ENCODE results near the gene ARHGEF17. TPM values are rescaled to one million over a fixed set of nuclear protein-coding genes. Genes with fewer than 3 reads are reported as not detected.

Gene ARHGEF17
- polyA plus RNA-seq, 2 donors, result 8.2 to 11.8 TPM

GRCh38 chr11:73359930-73360742, 52.1 kb downstream of the ARHGEF17 start:
- 85% methylated on average over 19 of the region's 19 CpGs for WGBS, 2 donors
- H3K36me3 ChIP-seq (ENCODE audit: control insufficient read depth in 2 of 2, insufficient read depth in 2 of 2, low read length in 1 of 2), result peaks cover 3 to 23% of the 10 kb centered on the region in 2 donors
- H3K9me3 ChIP-seq (ENCODE audit: control insufficient read depth in 2 of 2, insufficient read depth in 1 of 2, low read depth in 1 of 2, low read length in 1 of 2), result no peaks in the 10 kb centered on the region
- peaks cover 0 to 2% of the 10 kb centered on the region in 2 donors for H3K4me1 ChIP-seq (ENCODE audit: control insufficient read depth in 2 of 2, insufficient read depth in 2 of 2, low read length in 1 of 2)
- no peak overlapping the region for H3K4me3 ChIP-seq (ENCODE audit: low read depth in 1 of 2, low read length in 2 of 2)
- peak overlapping the region; percentile 16 to 18 for H3K27ac ChIP-seq (ENCODE audit: low read depth in 2 of 2, low read length in 1 of 2)
- H3K27me3 ChIP-seq (ENCODE audit: control insufficient read depth in 1 of 2, insufficient read depth in 2 of 2, low read length in 2 of 2), result no peaks in the 10 kb centered on the region

GRCh38 chr11:73360743-73361369, 52.8 kb downstream of the ARHGEF17 start:
- no peaks in the 10 kb centered on the region for H3K9me3 ChIP-seq (ENCODE audit: control insufficient read depth in 2 of 2, insufficient read depth in 1 of 2, low read depth in 1 of 2, low read length in 1 of 2)
- H3K36me3 ChIP-seq (ENCODE audit: control insufficient read depth in 2 of 2, insufficient read depth in 2 of 2, low read length in 1 of 2), result peaks cover 3 to 30% of the 10 kb centered on the region in 2 donors
- peak overlapping the region in 1 of 2 donors; percentile 16 for H3K27ac ChIP-seq (ENCODE audit: low read depth in 2 of 2, low read length in 1 of 2)
- no peak overlapping the region for H3K4me3 ChIP-seq (ENCODE audit: low read depth in 1 of 2, low read length in 2 of 2)
- H3K27me3 ChIP-seq (ENCODE audit: control insufficient read depth in 1 of 2, insufficient read depth in 2 of 2, low read length in 2 of 2), result no peaks in the 10 kb centered on the region
- 91 to 92% methylated on average over 8 of the region's 8 CpGs for WGBS, 2 donors
- peaks cover 0 to 2% of the 10 kb centered on the region in 2 donors for H3K4me1 ChIP-seq (ENCODE audit: control insufficient read depth in 2 of 2, insufficient read depth in 2 of 2, low read length in 1 of 2)

DNA sequence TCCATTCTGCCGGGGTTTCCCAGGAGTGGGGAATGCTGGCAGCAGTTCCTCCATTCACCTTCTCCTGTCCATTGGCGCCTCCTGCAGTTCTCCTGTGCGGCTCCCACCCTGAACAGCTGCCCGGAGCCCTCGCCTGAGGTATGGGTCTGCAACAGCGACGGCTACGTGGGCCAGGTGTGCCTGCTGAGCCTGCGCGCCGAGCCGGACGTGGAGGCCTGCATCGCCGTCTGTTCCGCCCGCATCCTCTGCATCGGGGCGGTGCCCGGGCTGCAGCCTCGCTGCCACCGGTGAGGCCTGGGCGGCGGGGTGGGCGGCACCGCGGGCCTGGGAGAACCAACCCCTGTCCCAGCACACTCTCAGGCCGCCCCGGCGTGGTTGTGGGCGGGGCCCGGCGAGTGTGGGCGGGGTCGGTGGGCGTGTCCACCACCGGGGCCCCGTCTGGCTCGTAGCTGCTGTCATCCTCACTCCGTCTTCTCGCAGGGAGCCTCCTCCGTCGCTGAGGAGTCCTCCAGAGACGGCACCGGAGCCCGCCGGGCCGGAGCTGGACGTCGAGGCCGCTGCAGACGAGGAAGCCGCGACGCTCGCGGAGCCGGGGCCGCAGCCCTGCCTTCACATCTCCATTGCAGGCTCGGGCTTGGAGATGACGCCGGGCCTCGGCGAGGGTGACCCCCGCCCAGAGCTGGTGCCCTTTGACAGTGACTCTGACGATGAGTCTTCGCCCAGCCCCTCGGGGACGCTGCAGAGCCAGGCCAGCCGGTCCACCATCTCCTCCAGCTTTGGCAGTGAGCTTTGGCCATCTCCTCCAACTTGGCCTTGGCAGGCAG, 54.1 kb downstream of the ARHGEF17 start:
- Histone ChIP-seq H3K4me1 (ENCODE audit: control insufficient read depth in 2 of 2, insufficient read depth in 2 of 2, low read length in 1 of 2) (peaks cover 0 to 2% of the 10 kb centered on the region in 2 donors), H3K27me3 (ENCODE audit: control insufficient read depth in 1 of 2, insufficient read depth in 2 of 2, low read length in 2 of 2) (no peaks in the 10 kb centered on the region), H3K4me3 (ENCODE audit: low read depth in 1 of 2, low read length in 2 of 2) (no peak overlapping the region), H3K9me3 (ENCODE audit: control insufficient read depth in 2 of 2, insufficient read depth in 1 of 2, low read depth in 1 of 2, low read length in 1 of 2) (no peaks in the 10 kb centered on the region), H3K27ac (ENCODE audit: low read depth in 2 of 2, low read length in 1 of 2) (no peak overlapping the region), H3K36me3 (ENCODE audit: control insufficient read depth in 2 of 2, insufficient read depth in 2 of 2, low read length in 1 of 2) (peaks cover 3 to 31% of the 10 kb centered on the region in 2 donors)
- 78 to 82% methylated on average over 65 to 70 of the region's 70 CpGs for WGBS, 2 donors

DNA sequence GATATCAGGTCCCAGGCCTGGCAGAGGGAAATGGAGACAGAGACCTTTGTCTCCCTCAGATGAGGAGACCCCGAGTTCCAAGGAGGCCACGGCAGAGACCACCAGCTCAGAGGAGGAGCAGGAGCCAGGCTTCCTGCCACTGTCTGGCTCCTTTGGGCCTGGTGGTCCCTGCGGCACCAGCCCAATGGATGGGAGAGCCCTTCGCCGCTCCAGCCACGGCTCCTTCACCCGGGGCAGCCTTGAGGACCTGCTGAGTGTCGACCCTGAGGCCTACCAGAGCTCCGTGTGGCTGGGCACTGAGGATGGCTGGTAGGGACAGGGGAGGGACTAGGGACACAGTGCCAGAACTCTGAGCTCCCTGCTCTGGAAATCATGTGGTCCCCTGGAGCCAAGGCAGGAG, 55.1 kb downstream of the ARHGEF17 start:
- H3K36me3 ChIP-seq (ENCODE audit: control insufficient read depth in 2 of 2, insufficient read depth in 2 of 2, low read length in 1 of 2), result peaks cover 3 to 33% of the 10 kb centered on the region in 2 donors
- H3K27ac ChIP-seq (ENCODE audit: low read depth in 2 of 2, low read length in 1 of 2), result no peak overlapping the region
- no peaks in the 10 kb centered on the region for H3K27me3 ChIP-seq (ENCODE audit: control insufficient read depth in 1 of 2, insufficient read depth in 2 of 2, low read length in 2 of 2)
- no peaks in the 10 kb centered on the region for H3K9me3 ChIP-seq (ENCODE audit: control insufficient read depth in 2 of 2, insufficient read depth in 1 of 2, low read depth in 1 of 2, low read length in 1 of 2)
- H3K4me3 ChIP-seq (ENCODE audit: low read depth in 1 of 2, low read length in 2 of 2), result no peak overlapping the region
- H3K4me1 ChIP-seq (ENCODE audit: control insufficient read depth in 2 of 2, insufficient read depth in 2 of 2, low read length in 1 of 2), result peaks cover 2% of the 10 kb centered on the region in 2 donors
- WGBS, 2 donors, result 92 to 93% methylated on average over 9 of the region's 9 CpGs

GRCh38 chr11:73365352-73366264, 57.5 kb downstream of the ARHGEF17 start:
- peaks cover 3 to 28% of the 10 kb centered on the region in 2 donors for H3K36me3 ChIP-seq (ENCODE audit: control insufficient read depth in 2 of 2, insufficient read depth in 2 of 2, low read length in 1 of 2)
- no peaks in the 10 kb centered on the region for H3K27me3 ChIP-seq (ENCODE audit: control insufficient read depth in 1 of 2, insufficient read depth in 2 of 2, low read length in 2 of 2)
- no peaks in the 10 kb centered on the region for H3K9me3 ChIP-seq (ENCODE audit: control insufficient read depth in 2 of 2, insufficient read depth in 1 of 2, low read depth in 1 of 2, low read length in 1 of 2)
- 88 to 90% methylated on average over 24 of the region's 24 CpGs for WGBS, 2 donors
- peak overlapping the region in 1 of 2 donors; percentile 32 for H3K27ac ChIP-seq (ENCODE audit: low read depth in 2 of 2, low read length in 1 of 2)
- peaks cover 0 to 2% of the 10 kb centered on the region in 2 donors for H3K4me1 ChIP-seq (ENCODE audit: control insufficient read depth in 2 of 2, insufficient read depth in 2 of 2, low read length in 1 of 2)
- H3K4me3 ChIP-seq (ENCODE audit: low read depth in 1 of 2, low read length in 2 of 2), result no peak overlapping the region

- Histone ChIP-seq H3K27me3 (ENCODE audit: control insufficient read depth in 1 of 2, insufficient read depth in 2 of 2, low read length in 2 of 2) (no peaks in the 10 kb centered on the region), H3K36me3 (ENCODE audit: control insufficient read depth in 2 of 2, insufficient read depth in 2 of 2, low read length in 1 of 2) (peaks cover 3 to 28% of the 10 kb centered on the region in 2 donors), H3K27ac (ENCODE audit: low read depth in 2 of 2, low read length in 1 of 2) (no peak overlapping the region), H3K4me3 (ENCODE audit: low read depth in 1 of 2, low read length in 2 of 2) (no peak overlapping the region), H3K9me3 (ENCODE audit: control insufficient read depth in 2 of 2, insufficient read depth in 1 of 2, low read depth in 1 of 2, low read length in 1 of 2) (no peaks in the 10 kb centered on the region), H3K4me1 (ENCODE audit: control insufficient read depth in 2 of 2, insufficient read depth in 2 of 2, low read length in 1 of 2) (peaks cover 0 to 2% of the 10 kb centered on the region in 2 donors)
- WGBS, 2 donors, result 76% methylated on average over 4 of the region's 4 CpGs
Observed at GRCh38 chr11:73366265-73366610, 58.2 kb downstream of the ARHGEF17 start.

DNA sequence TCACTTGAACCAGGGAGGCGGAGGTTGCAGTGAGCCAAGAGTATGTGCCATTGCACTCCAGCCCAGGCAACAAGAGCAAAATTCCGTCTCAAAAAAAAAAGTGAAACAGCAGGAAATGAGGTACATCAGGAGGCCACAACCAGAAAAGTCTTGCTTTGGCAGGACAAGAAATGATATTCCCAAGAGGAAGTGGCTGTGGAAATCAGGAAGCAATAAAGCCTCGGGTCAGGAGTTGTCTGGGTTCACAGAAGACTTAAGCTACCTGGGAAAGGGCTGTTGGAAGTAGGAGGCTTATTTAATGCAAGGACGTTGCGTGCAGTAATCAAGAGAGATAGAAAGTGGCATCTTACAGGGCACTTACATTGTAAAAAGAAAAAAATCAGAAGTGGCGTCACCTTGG, 58.9 kb downstream of the ARHGEF17 start:
- H3K36me3 ChIP-seq (ENCODE audit: control insufficient read depth in 2 of 2, insufficient read depth in 2 of 2, low read length in 1 of 2), result peaks cover 3 to 25% of the 10 kb centered on the region in 2 donors
- H3K9me3 ChIP-seq (ENCODE audit: control insufficient read depth in 2 of 2, insufficient read depth in 1 of 2, low read depth in 1 of 2, low read length in 1 of 2), result no peaks in the 10 kb centered on the region
- no peak overlapping the region for H3K27ac ChIP-seq (ENCODE audit: low read depth in 2 of 2, low read length in 1 of 2)
- 75 to 78% methylated on average over 6 of the region's 6 CpGs for WGBS, 2 donors
- H3K27me3 ChIP-seq (ENCODE audit: control insufficient read depth in 1 of 2, insufficient read depth in 2 of 2, low read length in 2 of 2), result no peaks in the 10 kb centered on the region
- no peak overlapping the region for H3K4me3 ChIP-seq (ENCODE audit: low read depth in 1 of 2, low read length in 2 of 2)
- peaks cover 0 to 2% of the 10 kb centered on the region in 2 donors for H3K4me1 ChIP-seq (ENCODE audit: control insufficient read depth in 2 of 2, insufficient read depth in 2 of 2, low read length in 1 of 2)

- no peaks in the 10 kb centered on the region for H3K27me3 ChIP-seq (ENCODE audit: control insufficient read depth in 1 of 2, insufficient read depth in 2 of 2, low read length in 2 of 2)
- H3K27ac ChIP-seq (ENCODE audit: low read depth in 2 of 2, low read length in 1 of 2), result no peak overlapping the region
- H3K36me3 ChIP-seq (ENCODE audit: control insufficient read depth in 2 of 2, insufficient read depth in 2 of 2, low read length in 1 of 2), result peaks cover 3 to 20% of the 10 kb centered on the region in 2 donors
- no peak overlapping the region for H3K4me3 ChIP-seq (ENCODE audit: low read depth in 1 of 2, low read length in 2 of 2)
- 73 to 77% methylated on average over 20 of the region's 20 CpGs for WGBS, 2 donors
- no peaks in the 10 kb centered on the region for H3K9me3 ChIP-seq (ENCODE audit: control insufficient read depth in 2 of 2, insufficient read depth in 1 of 2, low read depth in 1 of 2, low read length in 1 of 2)
- H3K4me1 ChIP-seq (ENCODE audit: control insufficient read depth in 2 of 2, insufficient read depth in 2 of 2, low read length in 1 of 2), result peaks cover 0 to 2% of the 10 kb centered on the region in 2 donors
Observed at GRCh38 chr11:73367482-73368024, 59.5 kb downstream of the ARHGEF17 start.

Measured in esophagus (tissue), 2 donors.